ENCODE data around the gene MRPS15. TPM values are rescaled to one million over a fixed set of nuclear protein-coding genes. Genes with fewer than 3 reads are reported as not detected.

The MRPS15 gene
- total RNA-seq, 1 experiment from 2014 or later, result 99.0 TPM

DNA sequence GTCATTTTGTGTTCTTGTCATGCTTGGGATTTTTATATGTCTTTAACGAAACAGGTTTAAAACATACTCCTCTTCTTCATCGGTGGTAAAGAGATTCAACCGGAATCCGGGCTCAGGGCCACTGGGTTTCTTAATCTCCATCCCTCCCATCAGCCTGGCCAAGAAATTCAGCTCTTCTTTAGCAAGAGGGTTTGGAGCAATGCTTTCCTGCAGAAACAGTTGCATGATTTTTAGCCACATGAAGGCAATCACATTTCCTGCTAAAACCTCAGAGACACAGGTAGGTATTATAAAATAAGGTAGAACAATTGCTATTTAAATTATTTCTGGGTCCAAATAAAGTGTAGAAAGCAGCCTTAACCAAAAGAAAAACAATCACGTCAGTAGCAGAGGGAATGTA is 43.8 kb downstream of the MRPS15 start:
- no peak for DNase-seq (ENCODE audit: low spot score)

DNA sequence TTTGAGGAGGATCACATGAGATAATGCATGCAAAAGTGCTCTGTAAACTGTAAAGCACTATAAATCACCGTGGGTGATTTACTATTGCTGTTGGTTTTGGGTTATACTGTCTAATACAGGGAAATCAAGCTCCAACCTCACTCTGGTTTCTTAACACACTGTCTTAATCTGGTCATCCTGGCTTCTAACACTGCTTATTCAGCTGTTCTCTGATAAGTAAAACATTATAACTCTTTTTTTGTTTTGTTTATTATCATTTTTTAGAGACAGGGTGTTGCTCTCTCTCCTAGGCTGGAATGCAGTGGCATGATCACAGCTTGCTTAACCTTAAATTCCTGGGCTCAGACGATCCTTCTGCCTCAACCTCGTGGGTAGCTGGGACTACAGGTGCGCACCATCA is 44.6 kb downstream of the MRPS15 start:
- no peak for DNase-seq (ENCODE audit: low spot score)

DNA sequence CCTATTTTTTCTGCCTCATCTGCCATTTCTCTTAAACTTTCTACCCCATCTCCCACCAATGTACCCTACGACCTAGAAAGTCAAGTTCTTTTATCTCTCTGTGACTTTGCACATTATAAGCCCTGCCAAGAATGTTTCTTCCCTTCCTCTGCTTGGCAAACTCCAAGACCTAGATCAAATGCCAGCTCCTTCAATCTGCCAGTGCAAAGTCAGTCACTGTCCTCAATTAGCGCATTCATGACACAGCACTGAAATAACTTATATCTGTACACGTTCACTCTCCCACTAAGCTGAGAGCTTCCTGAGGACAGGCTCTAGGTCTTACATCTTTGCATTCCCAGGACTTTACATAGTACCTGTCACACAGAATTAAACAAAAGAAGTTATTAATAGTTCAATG is 45.0 kb downstream of the MRPS15 start:
- DNase-seq (ENCODE audit: low spot score), result no peak

- DNase-seq (ENCODE audit: low spot score), result no peak
Observed at GRCh38 chr1:36417931-36418330, 46.3 kb downstream of the MRPS15 start.

- no peak for DNase-seq (ENCODE audit: low spot score)
Observed at GRCh38 chr1:36415661-36416326, 48.4 kb downstream of the MRPS15 start.

DNA sequence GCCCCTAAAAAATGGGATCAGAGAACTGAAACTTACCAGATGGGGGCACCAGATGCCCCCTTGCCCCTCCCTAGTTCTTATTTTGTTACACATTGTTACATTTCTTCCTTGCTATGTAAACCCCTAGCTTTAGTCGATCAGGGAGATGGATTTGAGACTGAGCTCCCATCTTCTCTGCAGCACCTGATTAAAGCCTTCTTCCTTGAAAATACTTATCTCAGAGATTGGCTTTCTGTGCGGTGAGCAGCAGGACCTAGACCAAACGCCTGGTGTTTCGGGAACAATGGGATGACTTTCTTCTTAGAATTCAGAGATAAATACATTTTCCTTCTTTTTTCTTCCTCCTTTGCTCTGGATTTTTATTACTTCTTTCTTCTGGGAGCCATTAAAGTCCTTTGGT is 49.8 kb downstream of the MRPS15 start:
- no peak for DNase-seq (ENCODE audit: low spot score)

DNA sequence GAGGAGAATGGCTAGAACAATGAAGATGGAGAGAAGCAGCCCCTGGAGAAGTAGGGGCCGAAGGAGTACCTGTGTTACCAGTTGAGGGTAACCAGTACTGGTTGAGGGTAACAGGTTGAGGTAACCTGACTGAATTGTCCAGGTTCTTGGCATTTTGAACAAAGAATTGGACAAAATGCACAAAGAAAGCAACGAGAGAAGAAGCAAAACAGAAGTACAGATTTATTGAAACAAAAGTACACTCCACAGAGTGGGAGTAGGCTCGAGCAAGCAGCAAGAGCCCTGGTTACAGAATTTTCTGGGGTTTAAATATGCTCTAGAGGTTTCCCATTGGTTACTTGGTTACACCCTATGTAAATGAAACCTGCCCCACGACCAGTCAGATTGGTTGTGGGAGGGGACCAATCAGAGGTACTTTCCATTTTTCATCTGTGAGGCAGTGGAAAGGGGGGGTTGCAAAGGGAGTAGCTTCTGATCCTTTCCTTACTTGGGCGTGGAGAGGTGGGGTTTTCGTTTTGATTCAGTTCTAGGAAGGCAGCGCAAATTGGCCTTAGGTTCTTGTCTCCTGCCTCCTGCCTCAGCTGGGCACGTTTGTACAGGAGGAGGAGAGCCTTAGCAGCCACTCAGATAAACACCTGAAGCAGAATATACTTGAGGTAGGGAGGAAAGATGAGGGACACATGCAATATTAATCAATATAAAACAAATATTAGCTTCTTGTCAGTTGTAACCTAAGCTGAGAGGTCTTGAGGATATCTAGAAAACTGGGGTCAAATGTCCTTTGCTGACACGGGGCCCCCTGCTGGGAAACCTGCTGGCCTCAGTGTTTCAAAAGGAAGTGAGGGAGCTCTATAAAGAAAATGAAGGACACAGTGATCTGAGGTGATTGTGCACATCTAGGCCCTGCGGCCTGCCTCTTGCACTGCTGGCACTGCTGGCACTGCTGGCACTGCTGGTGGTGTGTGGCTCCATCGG is 52.2 kb downstream of the MRPS15 start:
- peak; percentile 24 for DNase-seq (ENCODE audit: low spot score)

DNA sequence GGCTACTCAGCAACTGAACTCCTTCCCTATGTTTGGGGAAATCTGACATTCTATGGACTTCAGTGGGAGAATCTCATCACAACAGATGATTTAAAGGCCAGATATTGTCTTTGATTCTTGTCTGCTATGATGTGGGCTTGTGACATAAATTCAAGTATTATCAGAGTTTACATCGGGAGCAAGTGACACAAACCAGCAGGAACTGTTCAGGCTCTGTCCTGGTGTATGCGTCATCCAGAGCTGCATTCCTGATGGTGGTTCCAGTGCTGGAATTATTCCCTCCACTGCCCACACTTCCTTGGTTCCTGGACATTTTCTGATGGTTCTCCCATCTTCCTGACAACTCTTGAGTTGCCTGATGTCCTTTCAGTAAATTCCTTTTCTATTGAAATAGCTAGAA is 55.7 kb downstream of the MRPS15 start:
- peak; percentile 70 for DNase-seq (ENCODE audit: low spot score)

GRCh38 chr1:36406440-36406839 is 57.7 kb downstream of the MRPS15 start:
- DNase-seq (ENCODE audit: low spot score), result no peak

Other genes starting within 250 kb of the MRPS15 start
- gene THRAP3, start 239.9 kb downstream of the MRPS15 start, total RNA-seq (2014; rRNA removed; shearing (Covaris generic)), result 50.0 and 53.5 TPM in 2 replicates
- 0.98 TPM in 1 of 2 replicates, not detected in the other for gene SH3D21, start 158.0 kb downstream of the MRPS15 start, total RNA-seq (2014; rRNA removed; shearing (Covaris generic))
- gene EVA1B, start 140.7 kb downstream of the MRPS15 start, total RNA-seq (2014; rRNA removed; shearing (Covaris generic)), result 9.6 and 17.8 TPM in 2 replicates
- 13.8 and 17.1 TPM in 2 replicates for gene STK40, start 78.5 kb downstream of the MRPS15 start, total RNA-seq (2014; rRNA removed; shearing (Covaris generic))
- gene LSM10, start 66.5 kb downstream of the MRPS15 start, total RNA-seq (2014; rRNA removed; shearing (Covaris generic)), result 6.4 and 7.0 TPM in 2 replicates
- 5.8 and 9.2 TPM in 2 replicates for gene OSCP1, start 13.9 kb downstream of the MRPS15 start, total RNA-seq (2014; rRNA removed; shearing (Covaris generic))
- not detected in 2 replicates for gene CSF3R, start 18.5 kb upstream of the MRPS15 start, total RNA-seq (2014; rRNA removed; shearing (Covaris generic))